HG02678 (cell line): ENCODE results near the gene JARID2.
"Not testable (repeated sequence)": the region's sequence is repeated elsewhere in the genome, so short reads cannot be mapped to it uniquely, and the experiment has no call there.

Source experiments
- ATAC-seq: cut with Tn5 transposase; IDR thresholded peaks from one replicate; pipeline ENCODE4 v1.9.1; 2021; ENCODE audit warnings: mild to moderate bottlenecking, moderate library complexity; ENCODE audit not compliant: unreplicated experiment

JARID2 gene

DNA sequence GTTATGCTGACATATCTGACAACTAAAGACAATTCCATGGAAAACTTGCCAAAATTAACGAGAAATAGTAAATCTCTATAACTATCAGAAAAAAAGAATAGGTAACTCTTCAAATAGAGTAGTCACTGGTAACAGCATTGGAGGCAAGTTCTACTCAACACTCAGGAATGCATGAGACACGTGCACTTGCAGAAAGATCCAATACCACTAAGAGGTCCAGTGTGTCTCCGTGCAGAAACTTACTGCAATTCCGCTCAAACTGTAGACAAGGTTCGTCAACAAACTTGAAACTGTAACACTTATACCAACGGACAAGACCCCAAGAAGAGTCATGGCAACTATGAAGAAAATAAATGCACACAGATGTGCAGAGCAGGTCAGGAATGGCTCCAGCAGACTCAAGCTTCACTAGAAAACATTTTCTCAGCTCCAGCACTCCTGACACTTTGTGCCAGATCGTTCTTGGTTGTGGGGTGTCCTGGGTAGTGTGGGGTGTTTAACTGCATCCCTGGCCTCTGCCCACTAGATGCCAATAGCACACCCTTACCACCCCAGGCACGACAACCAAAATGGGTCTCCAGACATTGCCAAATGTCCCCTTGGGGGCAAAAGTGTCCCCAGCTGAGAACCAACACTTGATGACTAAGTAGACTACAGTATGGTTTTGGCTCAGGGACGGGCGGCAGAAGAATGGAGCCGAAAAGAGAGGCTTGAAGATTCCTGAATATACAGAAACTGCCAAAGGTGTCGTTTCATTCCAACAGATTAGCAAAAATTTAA, 282.2 kb downstream of the JARID2 start:
- ATAC-seq, result no peak

DNA sequence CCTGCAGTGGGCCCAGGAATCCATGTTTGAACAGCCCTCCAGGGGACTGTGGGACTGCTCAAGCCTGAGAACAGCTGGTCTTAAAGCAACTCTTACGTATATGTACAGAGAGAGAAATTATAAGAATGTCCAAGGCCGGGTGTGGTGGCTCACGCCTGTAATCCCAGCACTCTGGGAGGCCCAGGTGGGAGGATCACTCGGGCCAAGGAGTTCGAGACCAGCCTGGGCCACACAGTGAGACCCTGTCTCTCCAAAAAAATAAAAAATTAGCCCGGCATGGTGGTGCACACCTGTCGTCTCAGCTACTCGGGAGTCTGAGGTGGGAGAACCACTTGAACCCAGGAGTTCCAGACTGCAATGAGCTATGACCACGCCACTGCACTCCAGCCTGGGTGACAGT, 283.0 kb downstream of the JARID2 start:
- ATAC-seq, result no peak

DNA sequence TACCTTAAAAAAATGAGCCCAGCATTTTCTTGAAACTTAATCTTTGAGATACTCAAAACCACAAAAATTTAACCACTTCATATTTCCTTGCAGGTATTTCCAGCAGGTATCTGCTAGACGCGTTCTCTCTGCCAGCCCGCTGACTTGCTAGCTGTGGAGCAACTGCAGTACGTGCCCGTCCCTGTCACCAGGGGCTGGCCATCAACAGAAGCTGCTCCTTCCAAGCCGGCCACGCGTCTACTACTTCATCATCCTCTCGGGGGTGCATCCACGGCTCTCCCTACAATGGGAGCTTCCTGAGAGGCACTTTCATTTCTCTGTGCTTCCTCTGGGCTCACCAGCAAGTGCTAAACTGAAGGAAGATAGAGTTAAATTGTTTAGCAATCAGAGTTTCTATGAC, 284.5 kb downstream of the JARID2 start:
- ATAC-seq, result no peak

DNA sequence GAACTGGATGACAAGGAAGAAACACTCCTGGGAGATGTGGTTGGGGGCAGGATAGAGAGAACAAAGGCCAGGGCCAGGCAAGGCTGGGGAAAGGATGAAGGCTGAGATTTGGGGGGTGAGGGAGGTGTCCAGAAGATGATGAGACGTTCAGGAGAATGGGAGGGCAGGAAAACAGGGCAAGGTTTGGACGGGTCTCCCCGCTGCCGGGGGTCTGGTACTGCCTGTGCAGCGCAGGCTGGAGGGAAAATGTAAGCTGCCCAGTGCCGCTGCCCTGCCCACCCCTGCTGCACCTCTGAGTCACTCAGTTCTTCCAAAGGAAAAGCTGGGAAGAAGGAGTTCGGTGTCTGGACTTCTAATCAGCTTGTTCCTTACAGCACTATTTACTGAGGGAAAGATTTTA, 286.1 kb downstream of the JARID2 start:
- no peak for ATAC-seq

DNA sequence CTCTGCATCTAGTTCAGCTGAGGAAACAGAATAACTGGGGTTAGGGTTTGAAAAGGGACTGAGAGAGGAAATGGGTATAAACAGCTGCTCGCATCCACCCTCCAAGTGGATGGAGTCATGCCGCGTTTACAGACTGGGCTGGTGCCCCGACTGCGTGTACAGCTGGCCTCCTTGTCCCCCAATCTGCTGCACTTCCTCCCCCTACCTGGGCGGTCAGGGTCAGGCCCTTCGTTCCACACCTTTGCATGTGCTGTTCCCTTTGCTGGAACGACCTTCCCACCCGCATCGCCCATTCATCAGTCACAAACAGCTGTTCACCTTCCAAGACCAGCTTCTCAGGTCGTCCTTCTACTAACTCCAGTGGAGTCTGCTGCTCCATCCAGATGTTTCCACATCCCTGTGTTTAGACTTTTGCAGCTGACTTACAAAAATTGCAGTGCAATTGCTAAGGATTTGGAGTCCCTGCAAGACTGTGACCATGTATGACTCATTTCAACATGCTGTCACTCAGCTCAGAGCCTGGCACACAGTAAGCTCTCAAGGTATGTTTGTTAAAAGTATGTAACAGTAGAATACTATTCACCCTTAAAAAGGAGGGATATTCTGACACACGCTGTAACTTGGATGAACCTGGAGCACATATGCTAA, 287.6 kb downstream of the JARID2 start:
- ATAC-seq, result no peak

DNA sequence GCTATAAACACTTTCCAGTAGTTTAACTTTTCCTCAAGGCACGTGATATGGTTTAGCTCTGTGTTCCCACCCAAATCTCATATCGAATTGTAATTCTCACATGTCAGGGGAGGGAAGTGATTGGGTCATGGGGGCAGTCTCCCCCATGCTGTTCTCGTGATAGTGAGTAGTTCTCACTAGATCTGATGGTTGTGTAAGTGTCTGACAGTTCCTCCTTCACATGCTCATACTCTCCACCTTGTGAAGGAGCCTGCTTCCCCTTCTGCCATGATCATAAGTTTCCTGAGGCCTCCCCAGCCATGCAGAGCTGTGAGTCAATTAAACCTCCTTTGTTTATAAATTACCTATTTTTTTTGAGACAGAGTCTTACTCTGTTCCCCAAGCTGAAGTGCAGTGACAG, 289.1 kb downstream of the JARID2 start:
- no peak for ATAC-seq

DNA sequence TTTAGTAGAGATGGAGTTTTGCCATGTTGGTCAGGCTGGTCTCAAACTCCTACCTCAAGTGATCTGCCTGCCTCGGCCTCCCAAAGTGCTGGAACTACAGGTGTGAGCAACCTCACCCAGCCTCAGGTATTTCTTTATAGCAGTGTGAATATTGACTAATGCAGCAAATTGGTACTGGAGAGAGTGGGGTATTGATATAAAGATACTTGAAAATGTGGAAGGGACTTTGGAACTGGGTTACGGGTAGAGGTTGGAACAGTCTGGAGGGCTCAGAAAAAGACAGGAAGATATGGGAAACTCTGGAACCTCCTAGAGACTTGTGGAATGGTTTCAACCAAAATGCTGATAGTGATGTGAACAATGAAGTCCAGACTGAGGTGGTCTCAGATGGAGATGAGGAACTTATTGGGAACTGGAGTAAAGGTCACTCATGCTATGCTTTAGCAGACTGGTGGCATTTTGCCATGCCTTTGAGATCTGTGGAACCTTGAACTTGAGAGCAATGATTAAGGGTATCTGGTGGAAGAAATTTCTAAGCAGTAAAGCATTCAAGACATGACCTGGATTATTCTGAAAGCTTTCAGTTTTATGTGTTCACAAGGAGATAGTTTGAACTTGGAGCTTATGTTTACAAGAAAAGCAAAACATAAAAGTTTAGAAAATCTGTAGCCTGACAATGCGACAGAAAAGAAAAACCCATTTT, 289.8 kb downstream of the JARID2 start:
- no peak for ATAC-seq

DNA sequence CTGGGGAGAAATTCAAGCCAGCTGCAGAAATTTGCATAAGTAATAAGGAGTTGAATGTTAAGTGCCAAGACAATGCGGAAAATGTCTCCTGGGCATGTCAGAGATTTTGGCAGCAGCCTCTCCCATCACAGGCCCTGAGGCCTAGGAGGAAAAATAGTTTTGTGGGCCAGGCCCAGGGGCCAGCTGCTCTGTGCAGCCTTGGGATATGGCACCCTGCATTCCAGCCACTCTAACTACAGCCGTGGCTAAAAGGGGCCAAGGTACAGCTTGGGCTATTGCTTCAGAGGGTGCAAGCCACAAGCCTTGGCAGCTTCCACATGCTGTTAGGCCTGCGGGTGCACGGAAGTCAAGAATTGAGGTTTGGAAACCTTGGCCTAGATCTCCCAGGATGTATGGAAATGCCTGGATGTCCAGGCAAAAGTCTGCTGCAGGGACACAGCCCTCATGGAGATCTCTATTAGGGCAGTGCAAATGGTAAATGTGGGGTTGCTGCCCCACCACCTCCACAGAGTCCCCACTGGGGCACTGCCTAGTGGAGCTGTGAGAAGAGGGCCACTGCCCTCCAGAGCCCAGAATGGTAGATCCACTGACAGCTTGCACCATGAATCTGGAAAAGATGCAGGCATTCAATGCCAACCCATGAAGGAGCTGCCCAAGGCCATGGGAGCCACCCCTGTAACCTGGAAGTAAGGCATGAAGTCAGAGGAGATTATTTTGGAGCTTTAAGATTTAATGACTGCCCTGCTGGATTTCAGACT, 290.5 kb downstream of the JARID2 start:
- no peak for ATAC-seq

DNA sequence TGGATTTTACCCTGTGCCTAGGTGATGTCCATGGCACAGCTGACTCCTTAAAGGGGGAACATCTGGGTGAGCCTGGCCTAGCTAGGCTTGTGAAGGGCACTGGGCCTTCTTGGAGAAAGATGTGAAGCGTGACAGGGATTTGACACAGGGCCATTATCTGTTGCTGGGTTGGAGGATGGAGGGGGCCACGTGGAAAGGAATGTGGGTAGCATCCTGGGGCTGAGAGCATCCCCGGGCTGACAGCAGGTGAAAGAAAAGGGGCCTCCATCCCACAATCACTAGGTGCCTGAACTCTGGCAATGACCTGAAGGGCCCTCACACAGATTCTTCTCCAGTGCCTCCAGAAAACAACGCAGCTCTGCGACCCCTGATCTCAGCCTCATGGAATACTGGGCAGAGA, 292.2 kb downstream of the JARID2 start:
- no peak for ATAC-seq

DNA sequence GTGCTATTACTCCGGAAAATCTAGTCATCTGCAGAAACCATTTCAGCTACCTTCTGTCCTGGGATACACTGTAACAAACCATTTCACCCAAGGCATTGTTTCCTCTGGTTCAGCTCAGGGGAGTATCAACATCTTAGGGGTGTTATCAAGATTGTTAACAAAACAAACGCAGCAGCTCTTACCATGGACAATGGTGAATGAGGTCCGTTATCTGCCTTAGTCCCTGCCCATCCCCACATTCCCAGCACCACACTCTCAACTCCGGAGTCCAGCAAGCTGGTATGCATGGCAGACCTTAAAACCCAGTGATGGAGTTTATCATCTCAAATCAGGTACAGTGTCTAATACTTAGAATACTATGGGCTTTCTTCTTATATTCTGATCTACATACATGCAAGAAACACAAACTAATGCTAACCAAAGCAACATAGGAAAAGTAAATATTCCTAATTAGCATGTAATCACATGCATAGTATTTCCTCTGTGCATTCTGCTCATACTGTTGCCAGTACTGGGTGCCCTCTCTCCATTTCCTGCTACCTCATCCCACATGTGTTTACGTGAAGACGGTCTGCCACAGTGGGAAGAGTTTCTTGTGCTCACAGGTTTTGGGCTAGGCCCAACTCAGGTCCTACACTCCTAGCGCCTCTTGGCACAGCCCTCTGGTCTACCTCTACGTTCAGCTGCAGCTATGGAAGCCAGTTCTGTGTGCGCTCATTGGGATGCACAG, 293.1 kb downstream of the JARID2 start:
- ATAC-seq, result no peak

DNA sequence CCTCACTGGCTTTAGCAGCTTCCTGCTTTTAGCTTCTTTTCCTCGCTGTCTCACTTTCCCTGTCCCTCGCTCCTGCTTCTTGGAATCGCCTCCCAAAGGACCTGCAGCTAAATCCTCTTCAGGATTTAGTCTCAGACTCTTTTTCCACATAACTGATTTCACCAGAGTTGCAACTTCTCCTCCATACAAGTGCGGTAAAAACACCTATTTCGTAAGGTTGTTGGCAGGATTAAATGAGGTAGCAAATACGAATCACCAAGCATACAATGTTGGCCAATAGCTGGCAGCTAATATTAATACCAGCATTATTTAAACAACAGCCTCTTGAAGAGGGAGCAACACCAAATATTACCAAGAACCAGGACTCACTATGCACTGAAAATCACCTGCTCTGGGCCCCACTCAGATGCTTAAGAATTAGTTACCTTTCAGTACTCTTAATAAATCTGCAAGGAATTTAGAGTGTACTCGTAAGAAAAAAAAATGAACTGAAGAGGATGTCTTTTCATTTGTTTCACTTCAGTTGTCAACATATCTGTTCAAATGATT, 293.9 kb downstream of the JARID2 start:
- no peak for ATAC-seq

DNA sequence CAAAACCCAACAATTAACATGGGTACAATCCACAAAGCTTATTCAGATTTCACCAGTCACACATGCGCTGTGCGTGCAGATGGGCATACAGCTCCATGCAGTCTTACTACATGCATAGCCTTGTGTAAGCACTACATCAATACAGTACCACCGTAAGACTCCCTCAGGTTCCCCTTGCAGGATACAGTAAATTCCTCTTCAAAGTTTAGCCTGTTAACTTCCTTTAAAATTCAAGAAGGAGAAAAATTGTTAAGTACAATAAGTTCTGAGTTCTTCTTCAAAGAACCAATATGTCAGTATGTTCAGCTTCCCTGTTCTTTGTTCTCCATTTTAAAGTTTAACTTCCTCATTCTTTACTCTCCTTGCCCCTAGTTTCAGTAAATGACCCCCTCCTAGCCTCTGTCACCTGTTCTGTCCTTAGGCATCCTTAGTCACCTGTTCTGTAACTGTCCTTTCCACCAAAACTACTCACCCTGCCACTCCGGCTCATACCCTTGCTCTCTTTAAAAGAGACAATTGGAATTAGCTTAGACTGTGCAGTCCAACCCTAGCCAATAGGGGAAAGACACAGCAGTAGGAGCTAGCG, 297.6 kb downstream of the JARID2 start:
- ATAC-seq, result not testable (repeated sequence)

DNA sequence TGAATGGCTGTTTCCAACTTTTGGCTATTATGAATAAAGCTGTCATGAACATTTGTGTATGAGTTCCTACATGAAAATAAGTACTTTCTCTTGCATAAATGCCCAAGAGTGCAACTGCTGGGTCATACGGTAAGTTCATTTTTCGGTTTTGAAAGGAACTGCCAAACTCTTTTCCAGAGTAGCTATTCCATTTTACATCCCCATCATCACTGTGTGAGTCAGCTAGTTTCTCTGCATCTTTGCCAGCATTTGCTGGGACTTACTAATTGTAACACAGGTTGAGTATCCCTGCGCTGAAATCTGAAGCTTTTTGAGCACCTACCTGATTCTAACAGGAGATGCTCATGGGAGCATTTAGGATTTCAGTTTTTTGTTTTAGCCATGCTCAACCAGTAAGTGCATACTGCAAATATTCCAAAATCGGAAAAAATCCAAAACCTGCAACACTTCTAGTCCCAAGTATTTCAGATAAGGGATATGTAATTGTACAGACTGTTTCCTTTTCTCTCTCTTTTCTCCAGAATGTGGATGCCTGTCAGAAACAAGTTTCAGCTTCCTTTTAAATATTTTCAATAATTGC, 298.5 kb downstream of the JARID2 start:
- no peak for ATAC-seq

DNA sequence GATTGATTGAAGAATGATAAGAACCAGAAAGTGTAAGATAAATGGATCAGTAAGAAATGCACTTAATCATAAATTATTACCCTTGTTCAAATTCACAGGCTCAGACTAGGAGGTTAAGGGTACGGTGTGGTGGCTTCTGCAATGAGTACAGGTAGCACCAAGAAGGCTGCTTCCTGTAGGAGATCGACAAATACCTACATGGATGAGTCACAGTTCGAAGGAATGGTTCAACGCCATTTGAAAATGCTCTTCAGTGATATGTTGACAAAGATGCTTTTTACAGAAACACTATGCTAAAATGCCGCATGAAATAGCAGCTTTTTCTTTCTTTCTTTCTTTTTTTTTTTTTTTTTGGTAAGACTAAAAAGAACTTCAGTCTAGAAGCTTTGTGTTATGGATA, 300.7 kb downstream of the JARID2 start:
- ATAC-seq, result no peak

DNA sequence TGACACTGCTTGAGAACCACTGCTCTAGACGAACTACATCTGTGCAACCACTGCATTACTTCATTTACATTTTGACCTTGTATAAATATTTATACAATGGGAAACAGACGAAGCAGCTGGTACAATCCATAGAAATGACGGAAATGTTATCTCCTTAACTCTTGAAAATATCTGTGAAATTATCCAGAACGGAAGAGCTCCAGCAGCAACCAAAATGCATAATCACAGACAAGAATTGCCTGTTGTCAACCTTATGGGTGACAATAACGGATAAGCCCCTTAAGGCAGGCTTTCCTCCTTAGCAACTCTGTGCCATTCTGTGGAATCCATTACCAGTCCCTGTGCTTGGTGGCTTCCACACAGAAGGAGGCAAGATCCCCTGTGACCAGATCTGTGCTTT, 301.5 kb downstream of the JARID2 start:
- ATAC-seq, result no peak

DNA sequence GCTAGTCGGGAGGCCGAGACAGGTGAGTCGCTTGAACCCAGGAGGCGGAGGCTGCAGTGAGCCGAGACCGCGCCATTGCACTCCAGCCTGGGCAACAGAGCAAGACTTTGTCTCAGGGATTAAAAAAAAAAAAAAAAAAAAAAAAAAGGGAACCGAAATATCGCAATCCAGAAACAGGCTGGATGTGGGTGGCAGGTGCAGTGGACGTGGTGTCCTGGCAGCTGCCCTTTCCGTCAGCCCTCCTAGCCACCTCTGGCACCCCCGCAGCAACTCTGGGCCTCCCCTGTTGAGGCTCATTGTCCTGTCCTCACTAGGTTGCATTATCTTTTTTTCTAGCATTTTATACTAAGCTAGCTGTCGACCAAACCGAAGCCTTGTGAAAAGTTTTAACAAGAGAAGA, 303.5 kb downstream of the JARID2 start:
- ATAC-seq, result no peak

DNA sequence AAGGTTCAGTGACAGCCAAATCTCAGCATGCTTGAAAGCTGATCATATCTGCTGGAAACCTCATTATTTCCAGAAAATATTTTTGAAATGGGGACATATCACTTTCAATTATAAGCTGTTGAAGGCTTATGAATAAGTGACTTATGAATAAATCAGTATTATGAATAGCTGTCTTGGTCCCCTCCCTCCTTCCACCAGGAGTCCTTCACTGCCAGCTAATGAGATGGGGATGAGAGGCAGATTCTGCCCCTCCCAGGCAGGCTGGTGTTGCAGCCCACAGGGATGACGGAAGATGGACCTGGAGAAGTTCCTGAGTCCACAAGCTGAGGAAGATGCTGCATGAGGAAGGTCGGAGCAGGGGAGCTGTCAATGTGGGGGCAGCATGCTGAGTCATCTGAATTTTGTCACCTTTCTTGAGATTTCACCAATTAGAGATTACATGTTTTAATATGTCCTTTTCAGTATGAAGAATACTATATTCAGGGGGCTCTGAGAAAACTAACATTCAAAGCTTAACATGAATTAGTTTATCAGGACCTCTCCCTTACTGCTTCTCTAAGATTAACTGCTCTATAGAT, 304.8 kb downstream of the JARID2 start:
- ATAC-seq, result no peak

DNA sequence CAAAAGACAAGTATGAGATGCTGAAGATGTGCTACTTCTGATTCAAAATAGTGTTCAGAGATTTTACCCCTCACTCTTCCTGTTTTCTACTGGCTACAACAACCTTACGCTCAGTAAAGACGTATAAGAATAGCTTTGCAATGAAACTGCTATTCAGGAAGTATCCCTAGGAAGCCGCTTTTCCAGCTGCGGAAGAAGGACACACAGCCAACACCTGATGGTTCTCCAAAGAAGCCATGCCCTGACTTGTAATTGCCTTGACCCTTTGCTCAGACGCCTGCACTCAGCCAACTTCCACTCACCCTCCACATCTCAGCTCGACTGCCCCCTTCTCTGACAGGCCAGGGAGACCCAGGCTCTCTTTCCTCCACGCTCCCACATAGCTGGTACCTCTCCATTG, 305.4 kb downstream of the JARID2 start:
- ATAC-seq, result no peak

DNA sequence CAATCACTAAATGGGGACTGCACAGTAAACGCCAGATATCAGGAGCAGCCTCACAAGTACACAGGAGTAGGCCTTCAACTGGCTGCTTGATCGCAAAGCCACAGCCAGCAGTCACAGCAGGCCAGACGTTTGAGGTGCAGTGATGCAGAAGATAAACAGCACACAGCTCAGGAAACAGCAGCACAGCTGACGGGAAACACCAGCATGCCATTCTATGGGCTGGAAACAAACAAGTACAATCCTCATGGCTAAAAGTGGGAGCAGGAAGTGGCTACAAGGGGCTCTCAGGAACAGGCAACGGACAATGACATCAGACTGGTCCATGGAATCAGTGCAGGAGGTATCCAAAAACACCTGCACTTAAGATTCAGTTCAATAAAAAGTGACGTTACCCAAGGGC, 305.9 kb downstream of the JARID2 start:
- ATAC-seq, result no peak
